Transverse colon (tissue), 4 donors: ENCODE measurements around the gene SDCCAG8.

Experiments used
- EP300 ChIP-seq: sonication (generic); formaldehyde crosslinking; IDR thresholded peaks from one replicate; pipeline ENCODE4 v1.6.1; 2017; ENCODE audit warnings: antibody characterized with exemption, low read depth
- POLR2A ChIP-seq: fragments of 450-650 bp; IDR thresholded peaks from one replicate; pipeline ENCODE4 v1.6.1; 2016; ENCODE audit warnings: antibody characterized with exemption, mild to moderate bottlenecking, moderate library complexity
- POLR2AphosphoS5 ChIP-seq, 3 donors: sonication (generic); formaldehyde crosslinking; IDR thresholded peaks; one replicate each; pipeline ENCODE4 v1.6.1; 2016; ENCODE audit warnings: antibody characterized with exemption in 3 of 3
- TF ChIP-seq, protein P1 (sequence below), 5 experiments: fragments of 200-600 bp in 3 of 5; fragments of 450-650 bp in 2 of 5; sonication (generic) in 3 of 5; IDR thresholded peaks; 1 replicate in 2 of 5; 2 replicates in 3 of 5; pipeline ENCODE4 v1.5.1; 2016 to 2017; ENCODE audit warnings: antibody characterized with exemption in 5 of 5, inconsistent platforms in 3 of 5, mild to moderate bottlenecking in 2 of 5, moderate library complexity in 1 of 5

- TF ChIP-seq, protein P1, sequence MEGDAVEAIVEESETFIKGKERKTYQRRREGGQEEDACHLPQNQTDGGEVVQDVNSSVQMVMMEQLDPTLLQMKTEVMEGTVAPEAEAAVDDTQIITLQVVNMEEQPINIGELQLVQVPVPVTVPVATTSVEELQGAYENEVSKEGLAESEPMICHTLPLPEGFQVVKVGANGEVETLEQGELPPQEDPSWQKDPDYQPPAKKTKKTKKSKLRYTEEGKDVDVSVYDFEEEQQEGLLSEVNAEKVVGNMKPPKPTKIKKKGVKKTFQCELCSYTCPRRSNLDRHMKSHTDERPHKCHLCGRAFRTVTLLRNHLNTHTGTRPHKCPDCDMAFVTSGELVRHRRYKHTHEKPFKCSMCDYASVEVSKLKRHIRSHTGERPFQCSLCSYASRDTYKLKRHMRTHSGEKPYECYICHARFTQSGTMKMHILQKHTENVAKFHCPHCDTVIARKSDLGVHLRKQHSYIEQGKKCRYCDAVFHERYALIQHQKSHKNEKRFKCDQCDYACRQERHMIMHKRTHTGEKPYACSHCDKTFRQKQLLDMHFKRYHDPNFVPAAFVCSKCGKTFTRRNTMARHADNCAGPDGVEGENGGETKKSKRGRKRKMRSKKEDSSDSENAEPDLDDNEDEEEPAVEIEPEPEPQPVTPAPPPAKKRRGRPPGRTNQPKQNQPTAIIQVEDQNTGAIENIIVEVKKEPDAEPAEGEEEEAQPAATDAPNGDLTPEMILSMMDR (IDR thresholded peaks at IDR 0.05), result no peak
- TF ChIP-seq POLR2A, result no peak
- TF ChIP-seq EP300, result no peak
- TF ChIP-seq POLR2AphosphoS5 (IDR thresholded peaks at IDR 0.05), result no peak
Observed at GRCh38 chr1:243402868-243403267, 147.0 kb downstream of the SDCCAG8 start.
